ENCODE data around the gene PXK.
A peak's percentile ranks its signal among the peaks of the same experiment; 100 is the strongest.

PXK gene

DNA sequence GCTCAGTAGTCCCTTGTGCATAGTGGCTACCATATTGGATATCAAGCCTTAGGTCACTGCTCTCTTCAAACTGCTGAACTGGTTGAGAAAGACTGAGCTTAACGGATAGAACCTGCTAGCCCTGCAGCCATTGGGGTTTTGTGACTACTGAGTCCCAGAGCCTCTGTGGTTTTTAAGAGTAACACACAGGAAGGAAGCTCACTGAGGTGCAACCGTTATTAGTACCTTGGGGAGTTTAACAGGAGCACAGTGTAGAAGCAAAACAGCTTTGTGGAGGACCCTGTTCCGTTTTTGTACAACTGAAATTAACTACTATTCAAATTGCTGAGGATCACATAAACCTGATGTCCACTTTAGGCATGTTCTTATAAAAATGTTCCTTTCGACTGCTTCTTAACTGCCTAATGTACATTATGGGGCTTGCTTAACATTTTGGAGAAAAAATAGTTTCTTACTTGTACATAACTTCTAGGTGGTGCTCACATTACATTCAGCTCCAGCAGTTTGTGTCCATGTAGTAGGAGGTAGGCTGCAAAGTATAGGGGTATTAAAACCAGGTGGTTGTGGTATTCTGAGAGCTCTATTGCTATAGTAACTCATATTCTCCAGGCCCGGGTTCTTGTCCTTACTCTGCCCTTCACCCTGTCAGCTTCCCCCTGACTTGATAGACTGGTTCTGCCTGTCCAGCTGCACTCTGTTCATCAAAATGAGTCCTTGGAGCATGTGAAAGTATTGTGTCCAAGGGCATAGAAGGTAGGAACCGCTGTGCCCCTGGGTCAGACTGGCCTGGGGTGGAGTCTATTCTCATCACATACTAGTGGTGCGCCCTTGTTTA lies 17.3 kb downstream of the PXK start:
- peak; percentile 79 for DNase-seq (ENCODE audit: low spot score)

DNA sequence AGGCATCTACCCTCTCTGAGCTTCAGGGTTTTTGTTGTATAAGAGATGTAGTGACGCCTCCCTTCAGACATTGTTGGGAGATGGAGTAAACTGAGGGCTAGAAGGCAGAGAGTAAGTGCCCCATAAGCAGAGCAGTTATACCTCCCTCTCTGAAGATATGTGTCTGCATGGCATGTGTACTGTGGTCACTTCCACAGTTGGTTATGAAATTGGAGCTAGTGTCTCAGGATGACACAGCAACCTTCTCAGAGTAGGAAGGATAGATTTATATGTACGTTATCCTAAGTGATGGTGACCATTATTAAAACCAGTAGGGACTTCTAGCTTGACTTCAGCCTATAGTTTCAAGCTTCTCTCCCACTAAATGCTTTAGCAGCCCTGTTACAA lies 17.9 kb downstream of the PXK start:
- peak; percentile 48 for DNase-seq (ENCODE audit: low spot score)

DNA sequence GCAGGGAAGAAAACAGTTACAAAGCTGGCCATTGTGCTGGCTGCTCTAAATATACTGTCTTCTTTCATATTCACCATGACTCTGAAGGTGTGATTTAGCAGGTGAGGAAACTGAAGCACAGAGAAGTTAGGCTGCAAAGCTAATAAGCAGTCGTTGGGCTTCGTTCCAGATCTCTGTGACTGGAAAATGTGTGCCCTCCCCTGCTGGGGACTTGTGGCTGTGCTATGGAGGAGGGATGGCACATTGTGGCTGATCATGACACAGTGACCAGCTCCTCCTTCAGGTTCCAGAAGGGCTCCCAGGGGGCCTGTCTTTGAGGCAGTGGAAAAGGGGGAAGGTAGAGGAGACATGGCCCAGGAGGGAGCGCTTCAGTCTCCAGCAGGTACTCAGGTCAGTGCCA lies 19.2 kb downstream of the PXK start:
- no peak for DNase-seq (ENCODE audit: low spot score)

DNA sequence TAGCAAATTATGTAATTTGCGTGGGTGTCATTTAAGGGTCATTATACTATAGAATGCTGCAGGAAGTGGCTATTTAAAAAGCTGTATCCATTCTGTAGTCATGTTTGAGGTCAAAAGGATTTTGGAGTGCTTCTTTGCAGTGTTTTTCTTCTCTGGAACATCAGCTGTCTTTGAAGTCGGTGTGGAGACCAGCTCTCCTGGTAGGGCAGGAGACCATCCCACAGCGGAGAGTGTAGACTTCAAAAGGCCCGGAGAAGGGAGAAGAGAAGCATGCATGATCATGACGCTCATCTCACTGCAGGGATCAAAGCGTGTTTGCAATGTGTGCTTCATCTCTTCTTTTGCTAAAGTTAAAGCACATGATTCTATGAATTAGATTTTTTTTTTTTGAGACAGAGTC lies 19.9 kb downstream of the PXK start:
- DNase-seq (ENCODE audit: low spot score) = no peak

GRCh38 chr3:58353722-58354553 lies 21.2 kb downstream of the PXK start:
- peak; percentile 67 for DNase-seq (ENCODE audit: low spot score)

DNA sequence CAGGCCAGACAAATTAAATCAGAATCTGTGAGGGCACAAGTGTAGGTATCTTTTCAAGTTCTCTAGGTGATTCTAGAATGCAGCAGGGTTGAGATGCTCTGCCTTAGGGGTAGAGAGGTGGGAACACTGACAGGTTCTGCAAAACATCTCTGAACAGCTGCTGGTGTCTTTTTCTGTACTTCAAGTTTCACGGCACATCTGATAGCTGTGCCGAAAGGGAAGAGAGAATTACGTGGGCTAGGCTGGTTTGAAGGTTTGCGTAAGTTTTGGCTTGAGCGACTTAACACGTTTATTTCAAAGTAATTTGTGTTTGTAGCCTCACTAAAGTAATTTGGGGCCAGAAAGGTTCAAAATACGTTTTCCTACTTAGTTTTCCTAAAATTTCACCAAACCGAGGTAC lies 22.5 kb downstream of the PXK start:
- DNase-seq (ENCODE audit: low spot score) = no peak

GRCh38 chr3:58356054-58356453 lies 23.4 kb downstream of the PXK start:
- DNase-seq (ENCODE audit: low spot score) = no peak

GRCh38 chr3:58357402-58357801 lies 24.7 kb downstream of the PXK start:
- no peak for DNase-seq (ENCODE audit: low spot score)

GRCh38 chr3:58358092-58358491 lies 25.4 kb downstream of the PXK start:
- no peak for DNase-seq (ENCODE audit: low spot score)

DNA sequence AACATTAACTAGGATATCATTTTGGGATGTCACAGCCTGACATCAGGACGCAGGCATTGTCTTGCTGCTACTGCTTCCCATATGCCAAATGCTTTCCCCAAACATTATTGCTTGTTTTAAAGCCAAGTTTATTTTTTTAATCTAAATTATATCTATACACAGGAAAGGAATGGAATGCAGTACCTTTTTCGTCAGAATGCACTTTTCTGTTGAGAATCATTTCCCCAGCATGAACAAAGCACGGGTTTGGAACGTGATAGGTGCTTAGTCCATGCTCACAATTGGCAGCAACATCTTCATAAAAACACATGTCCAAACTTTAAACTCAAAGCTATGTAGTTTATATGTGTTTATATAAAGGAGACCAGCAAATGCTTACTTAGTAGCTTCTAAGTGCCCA lies 26.1 kb downstream of the PXK start:
- DNase-seq (ENCODE audit: low spot score) = no peak

GRCh38 chr3:58359621-58360020 lies 26.9 kb downstream of the PXK start:
- DNase-seq (ENCODE audit: low spot score) = no peak

DNA sequence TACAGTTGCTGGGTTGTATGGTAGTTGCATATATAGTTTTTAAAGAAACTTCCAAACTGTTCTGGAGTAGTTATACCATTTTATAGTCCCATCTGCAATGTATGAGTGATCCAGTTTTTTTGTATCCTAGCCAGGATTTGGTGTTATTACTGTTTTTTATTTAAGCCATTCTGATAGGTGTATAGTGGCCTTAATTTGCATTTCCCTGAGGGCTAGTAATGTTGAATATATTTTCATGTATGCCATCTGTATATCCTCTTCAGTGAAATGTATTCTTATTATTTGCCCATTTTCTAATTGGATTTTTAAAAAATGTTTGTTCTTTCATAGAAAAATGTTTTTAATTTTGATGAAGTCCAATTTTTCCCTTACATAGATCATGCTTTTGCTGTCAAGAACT lies 29.2 kb downstream of the PXK start:
- no peak for DNase-seq (ENCODE audit: low spot score)

GRCh38 chr3:58366699-58367098 lies 34.0 kb downstream of the PXK start:
- DNase-seq (ENCODE audit: low spot score) = no peak

DNA sequence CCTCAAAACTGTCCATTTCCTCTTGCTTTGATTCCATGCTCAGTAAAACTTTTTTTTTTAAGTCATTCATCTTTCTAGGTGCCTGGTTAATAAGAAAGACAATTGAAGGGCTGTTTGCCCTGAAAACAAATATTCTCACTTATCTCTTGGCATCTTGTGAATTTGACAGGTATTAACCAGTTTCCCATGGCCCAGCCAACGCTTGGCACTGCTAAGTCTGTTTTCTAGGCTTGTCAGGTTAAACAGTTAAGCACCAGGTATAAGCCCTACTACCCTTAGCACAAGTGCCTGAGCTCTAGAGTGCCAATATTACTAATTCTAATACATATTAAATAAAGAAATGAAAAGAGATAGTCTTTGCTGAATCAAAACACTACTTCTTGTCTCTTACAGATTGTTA lies 36.3 kb downstream of the PXK start:
- DNase-seq (ENCODE audit: low spot score) = no peak

- no peak for DNase-seq (ENCODE audit: low spot score)
Measured at GRCh38 chr3:58369876-58370275, 37.2 kb downstream of the PXK start.

- no peak for DNase-seq (ENCODE audit: low spot score)
Measured at GRCh38 chr3:58370407-58370806, 37.7 kb downstream of the PXK start.

- DNase-seq (ENCODE audit: low spot score) = no peak
Measured at GRCh38 chr3:58371754-58372153, 39.1 kb downstream of the PXK start.

- DNase-seq (ENCODE audit: low spot score) = no peak
Measured at GRCh38 chr3:58375254-58375653, 42.6 kb downstream of the PXK start.

- DNase-seq (ENCODE audit: low spot score) = no peak
Measured at GRCh38 chr3:58377168-58377567, 44.5 kb downstream of the PXK start.

- no peak for DNase-seq (ENCODE audit: low spot score)
Measured at GRCh38 chr3:58377750-58378149, 45.1 kb downstream of the PXK start.

GRCh38 chr3:58379351-58380073 lies 46.8 kb downstream of the PXK start:
- no peak for DNase-seq (ENCODE audit: low spot score)

DNA sequence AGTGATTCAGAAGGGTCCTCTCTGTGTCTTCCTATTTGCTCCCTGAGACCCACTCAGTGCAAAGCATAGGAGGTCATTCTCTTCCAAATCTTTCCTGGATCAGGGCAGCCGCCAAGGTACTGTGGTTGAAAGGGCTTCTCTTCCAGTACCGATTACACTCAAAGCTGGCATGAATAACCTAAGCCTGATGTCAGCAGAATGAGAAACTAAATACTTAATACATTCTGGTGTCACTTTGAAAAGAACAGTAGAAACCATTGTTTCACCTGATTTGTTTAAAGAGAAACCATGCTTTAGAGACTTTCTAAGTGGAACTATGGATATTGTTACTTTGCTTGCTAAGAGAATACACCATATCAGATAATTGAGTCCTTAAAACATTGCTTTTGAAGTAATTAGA lies 50.8 kb downstream of the PXK start:
- no peak for DNase-seq (ENCODE audit: low spot score)

DNA sequence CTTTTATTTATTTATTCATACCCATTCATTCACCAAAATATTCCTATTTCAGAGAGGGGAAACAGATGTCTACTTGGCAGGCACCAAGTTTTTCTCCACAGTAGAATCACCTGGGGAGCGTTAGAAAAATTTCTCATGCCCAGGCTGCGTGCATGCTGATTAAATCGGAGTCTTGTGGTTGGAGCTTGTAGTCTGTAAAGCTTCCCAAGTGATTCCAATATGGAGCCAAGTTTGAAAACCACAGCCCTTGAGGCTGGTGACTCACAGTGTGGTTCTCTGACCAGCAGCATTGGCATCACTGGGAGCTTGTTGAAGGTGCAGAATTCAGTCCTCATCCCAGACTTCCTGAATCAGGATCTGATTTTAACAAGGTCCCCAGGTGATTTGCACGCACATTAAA lies 51.2 kb downstream of the PXK start:
- DNase-seq (ENCODE audit: low spot score) = no peak
